Hindlimb muscle (tissue), 1 donor: ENCODE data around the gene GLB1L. TPM values are rescaled to one million over a fixed set of nuclear protein-coding genes. Genes with fewer than 3 reads are reported as not detected.
"Not testable (repeated sequence)": the region's sequence is repeated elsewhere in the genome, so short reads cannot be mapped to it uniquely, and the experiment has no call there.

ENCODE experiments used
- DNase-seq: peaks from one replicate; pipeline ENCODE4 v3.0.0-alpha.2; 2013
- polyA plus RNA-seq: library from polyadenylated mRNA; unstranded; fragments of 120-200 nt; gene quantifications from one replicate; pipeline ENCODE4 v1.2.1, GENCODE V29; 2013; ENCODE audit not compliant: insufficient read length

The GLB1L gene
- polyA plus RNA-seq, 1 donor, result 4.4 TPM

DNA sequence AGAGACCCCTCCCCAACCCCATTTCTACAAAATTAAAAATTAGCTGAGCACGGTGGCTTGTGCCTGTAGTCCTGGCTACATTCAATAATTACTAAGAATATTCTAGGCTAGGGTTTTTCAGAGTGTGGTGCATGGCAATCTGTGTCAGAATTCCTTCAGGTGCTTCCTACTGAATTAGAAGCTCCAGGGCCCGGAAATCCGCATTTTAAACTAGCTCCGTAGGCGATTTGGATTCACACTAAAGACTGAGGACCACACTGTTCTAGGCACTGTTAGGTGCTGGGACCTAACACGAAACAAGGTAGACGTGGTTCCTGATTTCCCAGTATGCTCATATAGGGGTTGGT, 39.3 kb downstream of the GLB1L start:
- no peak for DNase-seq

DNA sequence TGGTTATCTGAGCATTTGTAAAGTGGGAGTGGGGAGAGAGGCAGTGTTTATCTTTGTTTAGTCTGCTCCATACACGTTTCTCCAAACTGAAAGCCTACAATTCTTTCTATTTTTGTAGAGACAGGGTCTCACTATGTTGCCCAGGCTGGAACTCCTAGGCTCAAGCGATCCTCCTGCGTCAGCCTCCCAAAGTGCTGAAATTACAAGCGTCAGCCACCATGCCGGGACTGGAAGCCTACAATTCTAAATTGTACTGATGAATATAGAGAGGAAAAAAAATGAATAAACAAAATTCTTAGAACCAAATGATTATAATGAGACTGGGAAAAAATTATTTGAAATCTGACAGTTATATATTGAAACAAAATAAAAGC, 40.1 kb downstream of the GLB1L start:
- DNase-seq, result no peak

DNA sequence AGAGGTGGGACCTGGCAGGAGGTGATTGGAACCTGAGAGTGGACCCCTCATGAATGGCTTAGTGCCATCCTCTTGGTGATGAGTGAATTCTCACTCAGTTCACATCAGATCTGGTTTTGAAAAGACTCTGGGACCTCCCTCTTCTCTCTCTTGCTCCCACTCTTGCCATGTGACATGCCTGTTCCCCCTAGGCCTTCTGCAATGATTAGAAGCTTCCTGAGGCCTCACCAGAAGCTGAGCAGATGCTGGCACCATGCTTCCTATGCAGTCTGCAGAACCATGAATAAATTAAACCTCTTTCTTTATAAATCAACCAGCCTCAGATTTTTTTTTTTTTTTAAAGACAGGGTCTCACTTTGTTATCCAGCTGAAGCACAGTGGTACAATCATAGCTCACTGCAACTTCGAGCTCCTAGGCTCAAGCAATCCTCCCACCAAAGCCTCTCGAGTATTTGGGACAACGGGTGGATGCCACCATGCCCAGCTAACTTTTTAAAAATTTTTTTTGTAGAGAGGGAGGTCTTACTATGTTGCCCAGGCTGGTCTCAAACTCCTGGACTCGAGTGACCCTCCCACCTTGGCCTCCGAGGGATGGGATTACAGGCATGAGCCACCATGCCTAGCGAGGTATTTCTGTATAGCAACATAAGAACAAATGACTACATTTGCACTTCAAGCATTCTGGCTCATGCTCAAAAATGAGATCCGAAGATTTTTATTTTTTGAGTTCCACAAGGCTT, 40.6 kb downstream of the GLB1L start:
- no peak for DNase-seq

DNA sequence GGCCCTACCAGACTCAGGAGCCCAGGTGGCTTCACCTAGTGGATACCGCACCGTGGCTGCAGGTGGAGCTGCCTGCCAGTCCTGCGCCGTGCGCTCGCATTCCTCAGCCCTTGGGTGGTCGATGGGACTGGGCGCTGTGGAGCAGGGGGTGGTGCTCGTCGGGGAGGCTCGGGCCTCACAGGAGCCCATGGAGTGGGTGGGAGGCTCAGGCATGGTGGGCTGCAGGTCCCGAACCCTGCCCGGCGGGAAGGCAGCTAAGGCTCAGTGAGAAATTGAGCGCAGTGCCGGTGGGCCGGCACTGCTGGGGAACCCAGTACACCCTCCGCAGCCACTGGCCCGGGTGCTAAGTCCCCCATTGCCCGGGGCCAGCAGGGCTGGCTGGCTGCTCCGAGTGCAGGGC, 43.9 kb downstream of the GLB1L start:
- DNase-seq, result not testable (repeated sequence)

DNA sequence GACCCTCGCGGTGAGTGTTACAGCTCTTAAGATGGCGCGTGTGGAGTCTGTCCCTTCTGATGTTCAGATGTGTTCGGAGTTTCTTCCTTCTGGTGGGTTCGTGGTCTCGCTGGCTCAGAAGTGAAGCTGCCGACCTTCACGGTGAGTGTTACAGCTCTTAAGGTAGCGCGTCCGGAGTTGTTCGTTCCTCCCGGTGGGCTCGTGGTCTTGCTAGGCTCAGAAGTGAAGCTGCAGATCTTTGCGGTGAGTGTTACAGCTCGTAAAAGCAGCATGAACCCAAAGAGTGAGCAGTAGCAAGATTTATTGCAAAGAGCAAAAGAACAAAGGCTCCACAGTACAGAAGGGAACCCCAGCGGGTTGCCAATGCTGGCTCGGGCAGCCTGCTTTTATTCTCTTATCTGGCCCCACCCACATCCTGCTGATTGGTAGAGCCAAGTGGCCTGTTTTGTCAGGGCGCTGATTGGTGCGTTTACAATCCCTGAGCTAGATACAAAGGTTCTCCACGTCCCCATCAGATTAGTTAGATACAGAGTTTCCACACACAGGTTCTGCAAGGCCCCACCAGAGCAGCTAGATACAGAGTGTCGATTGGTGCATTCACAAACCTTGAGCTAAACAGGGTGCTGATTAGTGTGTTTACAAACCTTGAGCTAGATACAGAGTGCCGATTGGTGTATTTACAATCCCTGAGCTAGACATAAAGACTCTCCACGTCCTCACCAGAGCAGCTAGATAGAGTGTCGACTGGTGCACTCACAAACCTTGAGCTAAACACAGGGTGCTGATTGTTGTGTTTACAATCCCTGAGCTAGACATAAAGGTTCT, 44.5 kb downstream of the GLB1L start:
- DNase-seq, result not testable (repeated sequence)

DNA sequence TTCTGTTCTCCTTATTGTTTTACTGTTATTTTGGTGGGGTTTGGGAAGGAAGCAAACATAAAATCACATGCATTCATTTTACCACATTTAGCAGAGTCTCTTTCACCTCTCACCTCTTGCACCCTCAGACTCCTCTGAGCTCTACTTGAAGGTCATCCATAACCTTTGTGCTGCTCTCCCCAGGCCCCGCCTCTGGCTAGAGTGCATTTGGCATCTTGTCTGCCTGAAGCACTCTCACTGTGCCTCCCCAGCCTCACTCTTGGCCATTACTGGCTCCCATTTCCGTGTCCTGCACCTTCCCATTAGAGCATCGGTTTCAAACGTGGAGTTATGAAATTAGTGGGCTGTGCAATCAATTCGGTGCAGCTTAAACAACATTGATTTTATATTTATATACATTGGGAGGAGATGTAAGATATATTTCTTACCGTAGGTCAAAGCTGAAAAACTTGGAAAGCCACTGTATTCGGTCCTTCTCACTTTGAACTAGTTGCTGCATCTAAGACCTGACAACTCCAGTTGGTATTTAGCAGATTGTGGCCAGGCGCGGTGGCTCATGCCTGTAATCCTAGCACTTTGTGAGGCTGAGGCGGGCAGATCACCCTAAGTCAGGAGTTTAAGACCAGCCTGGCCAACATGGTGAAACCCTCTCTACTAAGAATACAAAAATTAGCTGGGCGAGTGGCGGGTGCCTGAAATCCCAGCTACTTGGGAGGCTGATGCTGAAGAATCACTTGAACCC, 45.6 kb downstream of the GLB1L start:
- DNase-seq, result no peak

DNA sequence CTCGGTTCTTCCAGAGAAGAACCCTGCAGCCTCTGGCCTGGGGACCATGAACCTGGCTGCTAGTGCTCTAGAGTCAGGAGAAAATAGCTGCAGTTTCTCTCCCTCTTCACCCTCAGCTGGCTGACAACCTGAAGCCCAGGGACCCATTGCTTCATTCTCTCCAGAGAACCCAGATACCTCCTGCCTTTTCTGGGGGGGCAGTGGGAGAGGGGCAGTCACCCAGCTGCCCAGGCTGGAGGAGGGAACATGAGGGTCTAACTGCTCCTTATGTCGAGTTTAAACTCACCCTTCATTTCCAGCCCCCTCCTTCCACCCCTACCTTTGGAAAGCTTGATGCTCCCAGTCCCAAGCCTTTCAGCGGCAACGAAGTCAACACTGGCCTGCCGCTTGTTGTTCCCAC, 46.3 kb downstream of the GLB1L start:
- DNase-seq, result no peak

DNA sequence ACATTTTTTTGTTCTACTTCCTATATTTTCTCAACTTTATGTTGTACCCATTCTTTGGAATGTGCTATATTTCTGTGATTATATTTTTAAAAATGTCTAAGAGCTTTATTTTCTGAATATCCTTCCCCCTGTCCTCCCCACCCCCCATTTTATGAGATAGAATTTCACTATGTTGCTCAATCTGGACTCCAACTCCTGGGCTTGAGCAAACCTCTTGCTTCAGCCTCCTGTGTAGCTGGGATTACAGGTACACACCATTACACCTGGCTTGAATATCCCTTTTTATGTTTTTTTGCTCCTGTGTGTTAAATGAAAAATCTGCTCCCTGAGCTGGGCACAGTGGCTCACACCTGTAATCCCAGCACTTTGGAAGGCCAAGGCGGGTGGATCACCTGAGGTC, 47.9 kb downstream of the GLB1L start:
- no peak for DNase-seq

DNA sequence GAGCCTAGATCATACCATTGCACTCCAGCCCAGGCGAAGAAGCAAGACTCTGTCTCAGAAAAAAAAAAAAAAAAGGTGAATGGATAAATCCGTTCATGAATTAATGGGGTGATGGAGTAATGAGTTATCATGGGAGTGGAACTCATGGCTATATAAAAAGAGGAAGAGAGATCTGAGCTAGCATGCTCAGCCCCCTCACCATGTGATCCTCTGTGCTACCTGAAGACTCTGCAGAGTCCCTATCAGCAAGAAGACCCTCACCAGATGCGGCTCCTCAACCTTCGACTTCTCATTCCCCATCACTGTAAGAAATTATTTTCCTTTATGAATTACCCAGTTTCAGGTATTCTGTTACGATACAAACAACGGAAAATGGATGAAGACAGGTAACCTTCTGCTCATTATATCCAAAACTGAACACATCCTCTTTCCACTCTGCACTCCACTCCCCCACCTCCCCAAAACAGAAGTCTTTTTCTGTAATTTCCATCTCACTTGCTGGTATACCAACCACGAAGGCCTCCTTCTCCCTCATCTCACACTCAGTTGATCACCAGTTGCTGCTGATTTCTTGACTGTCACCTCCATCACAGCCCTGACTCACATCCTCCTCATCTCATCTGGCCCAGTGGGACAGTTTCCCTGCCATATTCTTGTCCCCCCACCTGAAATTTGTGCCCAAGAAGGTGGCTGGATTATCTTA, 58.3 kb downstream of the GLB1L start:
- DNase-seq, result no peak

Other genes starting within 250 kb of the GLB1L start
- gene CFAP65, start 203.9 kb downstream of the GLB1L start, polyA plus RNA-seq, result not detected
- gene IHH, start 184.5 kb downstream of the GLB1L start, polyA plus RNA-seq, result not detected
- gene NHEJ1, start 84.6 kb downstream of the GLB1L start, polyA plus RNA-seq, result 12.0 TPM
- gene SLC23A3, start 75.4 kb downstream of the GLB1L start, polyA plus RNA-seq, result 1.1 TPM
- 39.4 TPM for gene CNPPD1, start 68.5 kb downstream of the GLB1L start, polyA plus RNA-seq
- gene RETREG2, start 67.2 kb downstream of the GLB1L start, polyA plus RNA-seq, result 42.0 TPM
- gene ZFAND2B, start 38.7 kb downstream of the GLB1L start, polyA plus RNA-seq, result 21.4 TPM
- 36.1 TPM for gene ABCB6, start 26.5 kb downstream of the GLB1L start, polyA plus RNA-seq
- gene ATG9A, start 15.8 kb downstream of the GLB1L start, polyA plus RNA-seq, result 35.9 TPM
- gene ANKZF1, start 15.6 kb downstream of the GLB1L start, polyA plus RNA-seq, result 29.5 TPM
- gene STK16, start within 50 bp of the GLB1L start, polyA plus RNA-seq, result 17.6 TPM
- 0.31 TPM for gene TUBA4B, start 7.8 kb upstream of the GLB1L start, polyA plus RNA-seq
- gene TUBA4A, start 8.5 kb upstream of the GLB1L start, polyA plus RNA-seq, result 112 TPM
- 97.8 TPM for gene DNAJB2, start 33.9 kb upstream of the GLB1L start, polyA plus RNA-seq
- 0.12 TPM for gene PTPRN, start 64.0 kb upstream of the GLB1L start, polyA plus RNA-seq
- not detected for gene RESP18, start 87.3 kb upstream of the GLB1L start, polyA plus RNA-seq
- gene DNPEP, start 142.5 kb upstream of the GLB1L start, polyA plus RNA-seq, result 40.9 TPM
- gene DES, start 172.9 kb upstream of the GLB1L start, polyA plus RNA-seq, result 5,382 TPM
- 208 TPM for gene SPEG, start 189.4 kb upstream of the GLB1L start, polyA plus RNA-seq